ENCODE data around the gene LRRC3B. TPM values are rescaled to one million over a fixed set of nuclear protein-coding genes. Genes with fewer than 3 reads are reported as not detected.

The LRRC3B gene
- total RNA-seq, 1 donor from 2014 or later, result 0.43 TPM

DNA sequence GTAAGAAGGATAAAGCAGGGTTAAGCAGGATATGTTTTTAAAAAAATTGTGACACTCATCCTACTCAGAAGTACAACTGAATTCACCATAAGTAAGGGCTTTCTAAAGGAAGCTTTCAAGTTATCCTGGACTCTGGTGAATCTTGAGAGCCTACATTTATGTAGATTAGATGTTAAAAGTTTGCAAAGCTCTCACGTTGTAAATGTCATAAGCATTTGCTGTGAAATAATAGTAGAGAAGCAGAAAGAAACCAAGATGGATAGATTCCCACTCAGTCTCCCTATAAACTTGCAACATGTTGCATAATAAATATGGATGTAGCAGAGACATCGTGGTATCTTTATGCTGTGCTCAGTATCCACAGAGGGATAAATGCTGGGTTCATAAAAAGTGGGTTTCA is 77.0 kb downstream of the LRRC3B start:
- no peak for DNase-seq (ENCODE audit: low spot score)
- intact Hi-C loops (cut with DNase I), result no loop called here

DNA sequence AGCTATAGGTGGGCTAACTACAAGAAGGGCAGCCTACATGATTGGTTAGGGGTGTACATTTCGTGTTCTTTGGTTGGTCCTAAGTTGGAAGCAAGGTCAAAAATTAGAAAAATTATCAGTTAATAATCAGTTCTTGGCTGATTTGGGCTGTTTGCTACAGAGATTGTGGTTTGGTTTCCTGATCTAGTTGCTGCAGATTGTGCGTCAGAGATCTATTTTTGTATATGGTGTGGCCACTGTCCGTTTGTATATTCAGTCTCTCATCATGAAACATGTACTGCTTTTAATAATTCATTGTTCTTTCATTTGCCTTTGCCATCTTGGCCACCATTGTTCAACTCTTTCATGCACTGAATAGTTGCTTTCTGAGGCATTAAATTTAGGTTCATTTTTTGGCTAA is 80.9 kb downstream of the LRRC3B start:
- no peak for DNase-seq (ENCODE audit: low spot score)
- intact Hi-C loops (cut with DNase I), result no loop called here

DNA sequence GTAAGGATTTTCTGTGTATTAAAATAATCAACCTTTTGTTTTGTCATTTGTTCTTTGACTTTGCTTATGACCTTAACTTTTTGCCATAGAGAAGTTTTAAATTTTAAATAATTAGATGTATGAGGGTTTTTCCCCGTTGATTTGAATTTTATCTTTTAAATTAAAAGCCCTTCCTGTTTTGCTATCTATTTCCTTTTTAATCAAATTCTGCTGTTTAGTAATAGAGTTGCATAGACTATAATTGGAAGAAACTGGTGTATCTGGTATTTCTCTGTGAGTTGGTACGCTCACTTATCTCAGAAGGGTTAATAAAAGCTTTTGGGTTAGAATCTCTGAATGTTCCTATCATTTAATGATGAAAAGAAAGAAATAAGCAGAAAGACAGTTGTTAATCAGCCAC is 82.2 kb downstream of the LRRC3B start:
- no peak for DNase-seq (ENCODE audit: low spot score)
- intact Hi-C loops (cut with DNase I), result no loop called here

DNA sequence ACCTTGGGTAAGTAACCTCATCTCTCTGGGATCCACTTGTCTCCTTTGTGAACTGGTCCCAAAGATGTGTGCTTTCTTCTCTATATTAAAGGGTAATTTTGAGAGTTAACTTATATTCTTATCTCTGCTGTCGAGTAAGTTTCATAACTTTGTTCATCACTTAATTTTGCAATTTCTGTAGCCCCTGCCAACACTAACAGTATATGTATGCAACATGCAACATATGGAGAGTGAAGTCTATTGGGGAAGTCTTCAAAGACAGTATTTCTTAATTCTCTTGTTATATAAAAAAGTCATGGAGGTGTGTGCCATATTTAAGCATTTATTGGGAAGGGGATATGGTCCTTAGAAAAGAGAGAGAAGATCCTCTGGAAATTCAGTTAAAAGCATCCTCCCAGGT is 85.9 kb downstream of the LRRC3B start:
- DNase-seq (ENCODE audit: low spot score), result no peak
- intact Hi-C loops (cut with DNase I), result no loop called here

DNA sequence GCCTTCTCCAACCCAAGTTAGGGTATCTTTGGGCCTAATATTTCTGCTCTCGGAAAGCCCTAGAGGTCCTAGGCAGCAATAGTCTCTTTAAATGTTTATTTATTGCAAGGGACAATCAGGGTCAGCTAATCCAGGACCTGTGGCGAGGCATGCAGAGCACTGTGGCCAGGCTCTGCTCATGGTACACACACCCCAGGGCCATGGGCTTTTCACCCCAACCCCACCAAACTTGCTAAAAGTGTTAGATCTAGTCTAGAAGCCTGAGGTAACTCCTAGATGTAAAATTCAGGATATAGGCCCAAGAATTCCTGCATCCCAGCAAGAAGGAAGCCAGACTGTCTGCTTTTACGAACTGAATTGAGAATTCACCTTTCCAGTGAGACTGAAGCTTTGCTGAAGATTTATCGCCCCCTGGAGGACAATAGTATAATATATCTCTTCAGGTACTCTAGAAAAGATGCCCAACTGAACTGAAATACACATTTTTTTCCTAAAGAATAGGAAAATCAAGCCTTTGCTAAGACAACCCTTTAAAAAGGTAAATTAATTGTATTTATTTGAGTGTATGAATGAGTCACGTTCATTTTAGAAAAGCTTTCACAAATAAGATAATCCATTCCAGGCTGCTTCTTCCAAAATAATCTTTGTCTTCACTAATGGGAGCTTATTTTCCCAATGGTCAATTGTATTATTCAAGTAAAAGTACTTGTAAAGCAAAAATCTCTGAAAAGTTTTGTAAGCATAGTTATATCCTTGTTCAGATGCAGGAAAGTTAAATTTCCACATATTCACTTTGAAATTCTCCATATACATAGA is 89.8 kb downstream of the LRRC3B start:
- intact Hi-C loops (cut with DNase I), result loop anchor here (5.0 to 10.0 kb wide), 3 partner anchors 598 to 1068 kb away; no protein-coding TSS in a partner anchor
- no peak for DNase-seq (ENCODE audit: low spot score)

DNA sequence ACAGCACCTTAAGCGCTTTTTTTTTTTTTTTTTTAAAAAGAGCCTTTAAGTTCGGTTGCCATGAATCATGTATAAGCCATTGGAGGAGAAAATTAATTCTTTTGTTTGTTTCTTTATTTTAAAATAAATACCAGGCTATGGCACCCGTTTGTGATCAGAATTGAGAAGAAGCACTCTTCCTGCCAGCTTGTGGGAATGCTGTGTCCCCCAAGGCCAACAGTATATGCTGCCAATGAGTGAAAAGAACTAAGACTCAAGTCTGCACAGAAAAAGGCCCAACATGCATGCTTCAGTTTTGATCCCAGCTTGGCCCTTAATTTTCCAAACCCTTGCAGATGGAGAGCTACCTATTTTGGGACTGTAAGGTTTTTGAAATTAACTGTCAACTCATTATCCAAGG is 90.5 kb downstream of the LRRC3B start:
- intact Hi-C loops (cut with DNase I), result loop anchor here (5.0 to 10.0 kb wide), 3 partner anchors 598 to 1068 kb away; no protein-coding TSS in a partner anchor
- DNase-seq (ENCODE audit: low spot score), result no peak

DNA sequence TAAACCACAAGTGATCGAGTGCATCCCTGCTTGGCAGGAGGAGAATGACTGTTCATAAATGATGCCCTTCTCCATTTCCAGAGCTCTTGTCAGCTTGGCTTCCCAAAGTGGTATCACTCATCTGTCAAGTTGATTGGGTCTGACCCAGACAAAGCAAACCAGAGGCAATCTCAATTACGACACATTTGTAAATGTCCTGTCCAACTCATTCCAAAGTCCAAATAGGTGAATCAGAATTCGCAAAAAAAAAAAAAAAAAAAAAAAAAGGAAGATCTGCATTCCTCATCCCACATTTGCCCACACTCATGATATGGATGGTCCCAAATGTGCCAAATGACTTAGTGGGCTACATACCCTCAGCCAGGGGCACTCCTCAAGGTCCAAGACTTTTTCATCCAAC is 91.9 kb downstream of the LRRC3B start:
- DNase-seq (ENCODE audit: low spot score), result no peak
- intact Hi-C loops (cut with DNase I), result loop anchor here (5.0 to 10.0 kb wide), 3 partner anchors 600 to 1070 kb away; no protein-coding TSS in a partner anchor

DNA sequence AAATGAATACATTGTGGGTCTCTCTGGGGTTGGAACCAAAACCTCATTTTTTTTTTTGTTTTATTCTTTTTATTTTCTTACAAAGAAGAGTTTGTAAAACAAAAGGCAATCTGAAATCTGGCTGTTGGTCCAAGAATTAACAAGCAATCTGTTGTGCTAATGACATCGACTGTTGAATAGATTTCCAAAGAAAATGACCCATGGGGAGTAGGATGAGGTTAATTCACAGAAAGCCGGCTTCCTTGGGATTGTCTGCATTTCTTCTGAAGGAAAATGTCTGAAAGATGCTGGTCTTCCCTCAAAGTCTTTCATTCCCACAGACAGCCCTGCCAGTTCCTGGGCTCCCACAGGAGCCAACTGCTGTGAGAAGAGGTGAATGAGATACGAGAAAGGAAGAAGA is 92.9 kb downstream of the LRRC3B start:
- intact Hi-C loops (cut with DNase I), result loop anchor here (10.0 kb wide), 2 partner anchors 601 to 1071 kb away; no protein-coding TSS in a partner anchor
- DNase-seq (ENCODE audit: low spot score), result no peak

DNA sequence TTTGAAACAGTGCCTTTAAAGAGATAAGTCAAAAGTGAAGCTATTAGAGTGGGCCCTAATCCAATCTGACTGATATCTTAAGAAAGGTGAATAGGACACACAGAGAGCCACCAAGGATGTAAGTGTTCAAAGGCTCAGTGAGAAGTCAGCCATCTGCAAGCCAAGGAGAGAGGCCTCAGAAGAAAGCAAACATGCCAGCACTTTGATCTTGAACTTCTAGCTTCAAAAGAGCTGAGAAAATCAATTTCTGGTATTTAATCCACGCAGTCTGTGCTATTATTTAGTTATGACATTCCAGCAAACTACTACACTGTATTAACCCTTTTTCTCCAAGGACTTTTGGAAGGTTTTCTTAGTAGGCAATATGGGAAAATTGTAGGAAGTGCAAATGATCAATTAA is 95.7 kb downstream of the LRRC3B start:
- intact Hi-C loops (cut with DNase I), result loop anchor here (10.0 kb wide), 2 partner anchors 604 to 1074 kb away; no protein-coding TSS in a partner anchor
- DNase-seq (ENCODE audit: low spot score), result no peak

DNA sequence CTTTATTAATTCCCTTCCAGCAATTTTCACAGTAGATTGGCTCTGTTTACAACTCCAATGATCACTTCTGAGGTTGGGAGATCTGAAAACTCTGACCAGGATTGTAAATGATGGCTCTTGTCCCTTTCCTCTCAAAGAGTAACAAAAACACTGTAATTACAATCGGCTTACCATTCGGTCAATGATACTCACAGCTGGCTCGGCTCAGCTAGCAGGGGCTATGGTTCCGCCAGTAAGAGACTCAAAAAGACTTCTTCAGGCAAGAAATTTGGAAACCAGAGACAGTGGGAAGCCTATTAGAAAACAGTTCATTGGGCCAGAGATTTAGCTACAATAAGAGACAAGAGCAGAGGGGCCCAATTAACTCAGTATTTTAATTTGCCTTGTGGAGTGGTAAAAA is 96.6 kb downstream of the LRRC3B start:
- intact Hi-C loops (cut with DNase I), result loop anchor here (10.0 kb wide), 2 partner anchors 604 to 1074 kb away; no protein-coding TSS in a partner anchor
- no peak for DNase-seq (ENCODE audit: low spot score)

DNA sequence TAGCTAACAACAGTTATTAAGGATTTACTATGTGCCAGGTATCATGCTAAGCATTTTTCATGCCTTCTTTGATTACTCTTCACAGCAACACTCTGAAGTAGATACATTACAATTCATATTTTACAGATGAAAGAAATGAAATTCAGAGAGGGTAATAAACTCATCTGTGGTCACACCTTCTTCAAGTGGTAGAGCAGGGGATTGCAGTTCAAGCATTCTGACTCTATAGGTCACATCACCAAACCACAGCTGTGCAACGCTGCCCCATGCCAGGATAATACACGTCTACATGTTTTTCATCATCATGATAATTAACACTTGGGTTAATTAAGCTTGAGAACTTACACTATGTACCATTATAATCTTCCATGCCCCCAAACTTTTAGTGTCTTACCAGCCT is 98.5 kb downstream of the LRRC3B start:
- intact Hi-C loops (cut with DNase I), result no loop called here
- DNase-seq (ENCODE audit: low spot score), result no peak

DNA sequence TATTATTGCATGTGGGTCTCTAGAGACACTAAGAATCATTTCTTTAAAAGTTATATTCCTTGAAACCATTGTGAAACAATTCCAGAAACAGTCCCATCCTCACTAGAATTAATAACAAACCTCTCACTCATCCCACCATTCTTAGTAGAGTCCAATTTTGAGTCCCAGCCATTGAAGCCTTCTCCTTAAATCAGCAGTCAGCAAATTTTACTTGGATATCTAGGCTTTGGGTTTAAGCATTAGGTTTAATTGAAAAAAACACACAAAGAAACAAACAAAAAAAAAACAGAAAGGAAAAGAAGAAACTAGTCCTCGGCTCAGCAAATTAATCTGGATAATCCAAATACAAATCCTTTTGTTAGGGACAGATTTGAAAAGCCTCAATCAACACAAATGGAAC is 109.3 kb downstream of the LRRC3B start:
- DNase-seq (ENCODE audit: low spot score), result no peak

DNA sequence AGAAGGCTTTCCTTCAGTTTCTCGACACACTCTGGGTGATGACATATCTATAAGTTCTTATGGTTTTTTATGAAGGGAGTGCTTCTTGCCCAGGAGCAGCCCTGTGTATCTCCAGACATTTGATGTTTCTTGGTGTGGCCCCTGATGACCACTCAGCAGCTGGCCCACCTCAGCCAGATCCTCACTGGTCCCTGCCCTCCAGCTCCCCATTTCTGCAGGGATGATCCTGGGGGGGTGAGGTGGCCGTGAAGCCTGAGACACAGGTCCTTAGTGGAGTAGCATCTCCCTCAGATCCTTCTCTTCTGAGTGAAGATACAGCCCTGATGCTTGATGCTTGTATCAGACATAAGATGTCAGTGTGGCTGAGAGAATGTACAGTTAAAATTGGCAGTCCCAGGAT is 127.7 kb downstream of the LRRC3B start:
- DNase-seq (ENCODE audit: low spot score), result no peak
- intact Hi-C loops (cut with DNase I), result no loop called here

More for the DNA sequence above, 109.3 kb downstream of the LRRC3B start:
- intact Hi-C loops (cut with DNase I), result no loop called here

DNA sequence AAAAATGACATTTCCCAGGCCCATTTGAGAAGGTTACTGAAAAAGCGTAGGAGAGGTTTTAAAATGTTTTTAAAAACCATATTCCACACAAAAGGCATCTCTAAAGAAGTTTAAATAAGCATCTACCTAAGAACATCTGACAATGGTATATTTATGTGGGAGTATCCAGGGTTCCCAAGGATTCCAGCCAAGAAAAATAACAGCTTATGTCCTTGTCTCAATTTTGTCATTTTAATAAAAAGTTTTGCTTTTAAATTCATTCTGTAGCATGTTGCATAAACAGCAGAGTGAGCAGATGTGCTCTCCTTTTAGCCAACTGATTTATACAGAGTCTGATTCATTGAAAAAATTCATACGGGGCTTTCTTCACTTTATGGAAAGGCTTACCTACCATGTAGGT is 129.9 kb downstream of the LRRC3B start:
- no peak for DNase-seq (ENCODE audit: low spot score)
- intact Hi-C loops (cut with DNase I), result no loop called here

DNA sequence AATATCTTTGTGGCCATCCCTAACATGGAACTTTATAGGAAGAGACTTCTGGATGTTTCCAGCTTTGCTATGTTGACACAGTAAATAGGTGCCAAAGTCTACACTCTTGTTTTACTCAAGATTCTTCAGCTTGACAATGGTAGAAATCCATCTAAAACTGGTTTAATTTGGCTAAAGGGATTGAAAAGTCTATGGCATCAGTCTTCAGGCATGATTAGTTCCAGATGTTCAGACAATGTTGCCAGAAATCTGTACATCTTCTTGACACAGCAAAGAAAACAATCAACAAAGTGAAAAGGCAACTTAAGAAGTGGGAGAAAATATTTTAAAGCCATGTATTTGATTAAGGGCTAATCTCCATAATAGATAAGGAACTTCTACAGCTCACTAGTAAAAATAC is 130.5 kb downstream of the LRRC3B start:
- intact Hi-C loops (cut with DNase I), result no loop called here
- DNase-seq (ENCODE audit: low spot score), result no peak

DNA sequence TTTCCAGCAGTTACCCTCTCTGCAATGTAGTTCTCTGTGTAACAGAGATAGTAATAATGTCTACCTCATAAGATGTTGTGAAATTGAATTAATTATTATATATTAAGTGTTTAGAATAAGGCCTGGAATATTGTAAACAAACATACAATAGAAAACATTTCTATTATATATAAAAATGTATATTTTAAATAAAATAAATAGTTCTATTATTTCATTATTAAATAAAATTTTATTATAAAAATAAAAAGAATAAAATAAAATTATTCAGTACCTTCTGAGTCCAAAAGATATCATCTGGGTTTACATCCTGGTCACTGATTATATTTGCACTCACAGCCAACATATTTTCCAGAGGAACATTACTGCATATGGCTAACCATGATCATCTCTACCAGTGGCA is 135.4 kb downstream of the LRRC3B start:
- no peak for DNase-seq (ENCODE audit: low spot score)
- intact Hi-C loops (cut with DNase I), result no loop called here

Measured in cardiac septum (tissue), 1 donor.